Measurements from ENCODE around the gene TCEA2. TPM values are rescaled to one million over a fixed set of nuclear protein-coding genes. Genes with fewer than 3 reads are reported as not detected.

TCEA2 gene
- total and polyA plus RNA-seq, 2 donors (not counting 1 experiment from before 2014, with no cell fraction given) = 58.1 to 63.9 TPM

GRCh38 chr20:64116016-64116415 is 53.0 kb downstream of the TCEA2 start:
- 97% methylated on average over 21 of the region's 21 CpGs for WGBS (ENCODE audit: insufficient coverage)
- Histone ChIP-seq H3K9me3 (ENCODE audit: control extremely low read depth in 1 of 3, control insufficient read depth in 2 of 3, insufficient read depth in 1 of 3, low read length in 2 of 3) (no peaks in the 10 kb centered on the region), H3K4me2 (replicated peaks; ENCODE audit: low read depth, low read length, poor library complexity, severe bottlenecking) (no peak overlapping the region), H3K27me3 (replicated peaks in 1 of 4; ENCODE audit: control extremely low read depth in 1 of 4, control insufficient read depth in 3 of 4, insufficient read depth in 4 of 4, low read length in 3 of 4) (no peaks in the 10 kb centered on the region), H3K79me2 (ENCODE audit: control insufficient read depth, insufficient read depth, low read length) (no peaks in the 10 kb centered on the region), H2AFZ (ENCODE audit: insufficient read depth, low read depth, low read length, poor library complexity, severe bottlenecking) (no peak overlapping the region), H3K4me3 (ENCODE audit: control extremely low read depth in 1 of 5, extremely low read depth in 1 of 5, insufficient read depth in 1 of 5, low read depth in 2 of 5, low read length in 4 of 5) (no peak overlapping the region), H3K27ac (ENCODE audit: low read length in 2 of 2) (no peak overlapping the region), H3K9ac (ENCODE audit: low read length) (no peak overlapping the region), H3K4me1 (ENCODE audit: control insufficient read depth in 2 of 2, insufficient read depth in 2 of 2, low read length in 2 of 2) (peaks cover 4 to 24% of the 10 kb centered on the region in 2 donors), H3K36me3 (replicated peaks in 1 of 2; ENCODE audit: control extremely low read depth in 1 of 2, control insufficient read depth in 1 of 2, extremely low read depth in 1 of 2, insufficient read depth in 2 of 2, low read length in 1 of 2) (no peaks in the 10 kb centered on the region), H4K20me1 (ENCODE audit: control insufficient read depth, insufficient read depth, low read length, poor library complexity, severe bottlenecking) (no peaks in the 10 kb centered on the region)
- H3K9me3 Mint-ChIP-seq (ENCODE audit: insufficient read depth) = no peaks in the 10 kb centered on the region
- peaks cover 19% of the 10 kb centered on the region for H3K4me1 Mint-ChIP-seq
- TF ChIP-seq EZH2 (IDR thresholded peaks at IDR 0.05; ENCODE audit: borderline replicate concordance, insufficient read depth, low read depth, low read length, poor library complexity, severe bottlenecking) (no peak), CTCF (IDR thresholded peaks at IDR 0.05) (no peak)
- no peaks in the 10 kb centered on the region for H3K27me3 Mint-ChIP-seq
- DNase-seq (no peak), ATAC-seq (ENCODE audit: low read depth) (no peak)
- intact Hi-C loops (cut with micrococcal nuclease) = no loop called here
- ChIA-PET CTCF (interaction anchor here (1.4 to 9.2 kb wide), 3 partner anchors 15 to 74 kb away, joined by 3 to 220 read pairs (median 19); partner anchors contain the start of genes LKAAEAR1, OPRL1 and RGS19), POLR2A (no interaction called here)
- no peak overlapping the region for H3K27ac Mint-ChIP-seq
- H3K4me3 Mint-ChIP-seq = no peak overlapping the region

GRCh38 chr20:64116541-64117431 is 53.8 kb downstream of the TCEA2 start:
- CTCF ChIA-PET = interaction anchor here (0.9 to 9.2 kb wide), 4 partner anchors 9 to 35 kb away, joined by 3 to 220 read pairs (median 11); partner anchors contain the start of genes LKAAEAR1, NPBWR2, OPRL1 and RGS19
- H3K9me3 Mint-ChIP-seq (ENCODE audit: insufficient read depth) = no peaks in the 10 kb centered on the region
- H3K4me1 Mint-ChIP-seq = peaks cover 19% of the 10 kb centered on the region
- POLR2A ChIA-PET = interaction anchor here (0.9 kb wide), 1 partner anchor 33 kb away, joined by 6 read pairs; no protein-coding TSS in a partner anchor
- H3K79me2 ChIP-seq (ENCODE audit: control insufficient read depth, insufficient read depth, low read length) = no peaks in the 10 kb centered on the region
- peaks cover 4 to 21% of the 10 kb centered on the region in 2 donors for H3K4me1 ChIP-seq (ENCODE audit: control insufficient read depth in 2 of 2, insufficient read depth in 2 of 2, low read length in 2 of 2)
- H3K9ac ChIP-seq (ENCODE audit: low read length) = no peak overlapping the region
- no peaks in the 10 kb centered on the region for H3K27me3 Mint-ChIP-seq
- DNase-seq (no peak), ATAC-seq (ENCODE audit: low read depth) (no peak)
- H2AFZ ChIP-seq (ENCODE audit: insufficient read depth, low read depth, low read length, poor library complexity, severe bottlenecking) = no peak overlapping the region
- 92% methylated on average over 11 of the region's 17 CpGs for WGBS (ENCODE audit: insufficient coverage)
- no peaks in the 10 kb centered on the region for H3K9me3 ChIP-seq (ENCODE audit: control extremely low read depth in 1 of 3, control insufficient read depth in 2 of 3, insufficient read depth in 1 of 3, low read length in 2 of 3)
- no peaks in the 10 kb centered on the region for H3K36me3 ChIP-seq (replicated peaks in 1 of 2; ENCODE audit: control extremely low read depth in 1 of 2, control insufficient read depth in 1 of 2, extremely low read depth in 1 of 2, insufficient read depth in 2 of 2, low read length in 1 of 2)
- no peaks in the 10 kb centered on the region for H4K20me1 ChIP-seq (ENCODE audit: control insufficient read depth, insufficient read depth, low read length, poor library complexity, severe bottlenecking)
- H3K4me3 ChIP-seq (ENCODE audit: control extremely low read depth in 1 of 5, extremely low read depth in 1 of 5, insufficient read depth in 1 of 5, low read depth in 2 of 5, low read length in 4 of 5) = no peak overlapping the region
- H3K4me3 Mint-ChIP-seq = no peak overlapping the region
- peaks cover 0 to 3% (median 0%) of the 10 kb centered on the region in 4 experiments for H3K27me3 ChIP-seq (replicated peaks in 1 of 4; ENCODE audit: control extremely low read depth in 1 of 4, control insufficient read depth in 3 of 4, insufficient read depth in 4 of 4, low read length in 3 of 4)
- no peak overlapping the region for H3K4me2 ChIP-seq (replicated peaks; ENCODE audit: low read depth, low read length, poor library complexity, severe bottlenecking)
- no peak for TF ChIP-seq CTCF (IDR thresholded peaks at IDR 0.05)
- no peak for TF ChIP-seq EZH2 (IDR thresholded peaks at IDR 0.05; ENCODE audit: borderline replicate concordance, insufficient read depth, low read depth, low read length, poor library complexity, severe bottlenecking)
- H3K27ac ChIP-seq (ENCODE audit: low read length in 2 of 2) = no peak overlapping the region
- no peak overlapping the region for H3K27ac Mint-ChIP-seq
- intact Hi-C loops (cut with micrococcal nuclease) = no loop called here

Data from B cell (primary cell).